Endothelial cell (in vitro differentiated cells): ENCODE measurements around the gene ZPBP2. TPM values are rescaled to one million over a fixed set of nuclear protein-coding genes. Genes with fewer than 3 reads are reported as not detected.
A peak's percentile ranks its signal among the peaks of the same experiment; 100 is the strongest.

Experiments used
- DNase-seq: peaks from one replicate; pipeline ENCODE4 v3.0.0; 2021; ENCODE audit warnings: low spot score
- H3K27ac Mint-ChIP-seq: one replicate; pipeline ENCODE4 v1.8.0; 2021; ENCODE audit warnings: mixed read lengths, inconsistent platforms; ENCODE audit not compliant: unreplicated experiment
- H3K27me3 Mint-ChIP-seq: one replicate; pipeline ENCODE4 v1.8.0; 2021; ENCODE audit warnings: mild to moderate bottlenecking, moderate library complexity, mixed read lengths, inconsistent platforms; ENCODE audit not compliant: unreplicated experiment
- H3K36me3 Mint-ChIP-seq: one replicate; pipeline ENCODE4 v1.8.0; 2021; ENCODE audit warnings: mild to moderate bottlenecking, low read depth, mixed read lengths, inconsistent platforms; ENCODE audit not compliant: unreplicated experiment
- H3K4me1 Mint-ChIP-seq: one replicate; pipeline ENCODE4 v1.8.0; 2021; ENCODE audit warnings: mild to moderate bottlenecking, mixed read lengths, inconsistent platforms; ENCODE audit not compliant: unreplicated experiment
- H3K4me3 Mint-ChIP-seq: one replicate; pipeline ENCODE4 v1.8.0; 2021; ENCODE audit warnings: mild to moderate bottlenecking, mixed read lengths, inconsistent platforms; ENCODE audit not compliant: unreplicated experiment
- H3K9me3 Mint-ChIP-seq: one replicate; pipeline ENCODE4 v1.8.0; 2021; ENCODE audit warnings: mixed read lengths, inconsistent platforms; ENCODE audit not compliant: unreplicated experiment
- total RNA-seq: library from RNA; stranded (reverse); fragmentation: NEBNext Ultra II Directional; extraction: Animal tissue kit (Norgen Biotek cat#: 25700); gene quantifications from one replicate; pipeline ENCODE4 v1.2.1, GENCODE V29; 2021; ENCODE audit not compliant: unreplicated experiment
- TF ChIP-seq, protein P1 (sequence below): fragments of 200-600 bp; sonication (generic); IDR thresholded peaks from one replicate; pipeline ENCODE4 v1.5.0; 2021; ENCODE audit warnings: antibody characterized with exemption; ENCODE audit not compliant: unreplicated experiment

The ZPBP2 gene
- total RNA-seq, 1 donor from 2014 or later = not detected

DNA sequence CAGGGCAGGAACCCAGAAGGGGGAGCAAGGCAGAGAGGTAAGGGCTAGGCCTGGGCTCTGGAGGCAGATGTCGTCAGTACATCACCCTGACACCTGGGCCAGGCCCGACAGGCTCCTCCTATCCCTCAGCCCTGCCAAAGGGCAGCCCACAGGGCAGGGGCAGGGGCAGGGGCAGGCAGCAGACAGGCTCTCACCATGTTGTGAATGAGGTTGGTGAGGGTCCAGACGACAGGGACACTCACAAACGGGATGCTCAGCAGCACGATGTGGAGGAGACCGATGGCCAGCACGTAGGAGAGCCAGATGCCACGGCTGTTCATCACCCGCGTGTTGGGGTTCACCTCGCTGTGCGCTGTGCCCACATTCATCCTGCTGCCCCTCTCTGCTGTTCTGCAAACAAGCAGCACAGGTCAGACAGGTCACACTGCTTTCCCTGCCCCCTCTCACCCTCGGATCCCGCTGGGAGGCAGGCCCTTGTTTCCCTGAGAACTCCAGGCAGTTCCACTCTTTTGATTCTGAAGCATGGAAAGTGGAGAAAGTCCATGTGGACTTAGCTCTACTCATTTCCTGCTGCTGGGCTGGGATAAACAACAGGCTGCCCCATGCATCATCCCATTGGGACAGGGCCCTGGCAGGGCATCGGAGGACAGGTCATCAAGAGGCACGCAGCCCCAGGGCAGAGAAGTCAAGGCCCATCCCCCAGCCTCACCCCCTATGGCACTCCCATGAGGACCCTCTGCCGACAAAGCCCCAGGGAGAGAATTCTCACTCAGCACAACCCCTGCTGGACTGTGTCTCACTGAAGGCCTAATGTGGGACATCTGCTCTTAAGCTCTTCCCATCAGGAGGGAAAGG, 56.1 kb downstream of the ZPBP2 start:
- H3K4me3 Mint-ChIP-seq = no peak overlapping the region
- no peak overlapping the region for H3K27ac Mint-ChIP-seq

DNA sequence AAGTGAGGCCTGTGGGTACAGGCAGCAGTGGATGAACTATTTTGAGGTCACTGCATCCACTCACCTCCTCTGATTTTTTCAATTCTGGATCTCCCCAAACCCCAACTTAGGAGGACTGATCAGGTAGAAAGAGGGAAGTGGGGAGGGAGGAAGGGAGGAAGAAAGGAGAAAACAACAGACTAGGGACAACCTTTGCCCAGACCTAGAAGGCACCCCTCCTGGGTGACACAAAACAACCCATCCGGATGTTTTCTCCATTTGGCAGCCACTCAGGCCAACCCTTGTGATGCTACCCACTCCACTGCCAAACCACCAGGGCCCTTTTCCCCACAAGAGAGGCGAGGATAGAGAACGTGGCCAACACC, 56.7 kb downstream of the ZPBP2 start:
- no peaks in the 10 kb centered on the region for H3K9me3 Mint-ChIP-seq
- H3K4me3 Mint-ChIP-seq = no peak overlapping the region
- TF ChIP-seq, protein P1, sequence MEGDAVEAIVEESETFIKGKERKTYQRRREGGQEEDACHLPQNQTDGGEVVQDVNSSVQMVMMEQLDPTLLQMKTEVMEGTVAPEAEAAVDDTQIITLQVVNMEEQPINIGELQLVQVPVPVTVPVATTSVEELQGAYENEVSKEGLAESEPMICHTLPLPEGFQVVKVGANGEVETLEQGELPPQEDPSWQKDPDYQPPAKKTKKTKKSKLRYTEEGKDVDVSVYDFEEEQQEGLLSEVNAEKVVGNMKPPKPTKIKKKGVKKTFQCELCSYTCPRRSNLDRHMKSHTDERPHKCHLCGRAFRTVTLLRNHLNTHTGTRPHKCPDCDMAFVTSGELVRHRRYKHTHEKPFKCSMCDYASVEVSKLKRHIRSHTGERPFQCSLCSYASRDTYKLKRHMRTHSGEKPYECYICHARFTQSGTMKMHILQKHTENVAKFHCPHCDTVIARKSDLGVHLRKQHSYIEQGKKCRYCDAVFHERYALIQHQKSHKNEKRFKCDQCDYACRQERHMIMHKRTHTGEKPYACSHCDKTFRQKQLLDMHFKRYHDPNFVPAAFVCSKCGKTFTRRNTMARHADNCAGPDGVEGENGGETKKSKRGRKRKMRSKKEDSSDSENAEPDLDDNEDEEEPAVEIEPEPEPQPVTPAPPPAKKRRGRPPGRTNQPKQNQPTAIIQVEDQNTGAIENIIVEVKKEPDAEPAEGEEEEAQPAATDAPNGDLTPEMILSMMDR = no peak
- H3K27ac Mint-ChIP-seq = no peak overlapping the region
- H3K36me3 Mint-ChIP-seq = peaks cover 16% of the 10 kb centered on the region
- no peak for DNase-seq
- peaks cover 39% of the 10 kb centered on the region for H3K4me1 Mint-ChIP-seq
- peaks cover 3% of the 10 kb centered on the region for H3K27me3 Mint-ChIP-seq

More for the DNA sequence above, 56.1 kb downstream of the ZPBP2 start:
- Mint-ChIP-seq H3K27me3 (peaks cover 6% of the 10 kb centered on the region), H3K4me1 (peaks cover 37% of the 10 kb centered on the region), H3K36me3 (peaks cover 16% of the 10 kb centered on the region), H3K9me3 (no peaks in the 10 kb centered on the region)
- no peak for DNase-seq
- TF ChIP-seq, protein P1 = no peak

DNA sequence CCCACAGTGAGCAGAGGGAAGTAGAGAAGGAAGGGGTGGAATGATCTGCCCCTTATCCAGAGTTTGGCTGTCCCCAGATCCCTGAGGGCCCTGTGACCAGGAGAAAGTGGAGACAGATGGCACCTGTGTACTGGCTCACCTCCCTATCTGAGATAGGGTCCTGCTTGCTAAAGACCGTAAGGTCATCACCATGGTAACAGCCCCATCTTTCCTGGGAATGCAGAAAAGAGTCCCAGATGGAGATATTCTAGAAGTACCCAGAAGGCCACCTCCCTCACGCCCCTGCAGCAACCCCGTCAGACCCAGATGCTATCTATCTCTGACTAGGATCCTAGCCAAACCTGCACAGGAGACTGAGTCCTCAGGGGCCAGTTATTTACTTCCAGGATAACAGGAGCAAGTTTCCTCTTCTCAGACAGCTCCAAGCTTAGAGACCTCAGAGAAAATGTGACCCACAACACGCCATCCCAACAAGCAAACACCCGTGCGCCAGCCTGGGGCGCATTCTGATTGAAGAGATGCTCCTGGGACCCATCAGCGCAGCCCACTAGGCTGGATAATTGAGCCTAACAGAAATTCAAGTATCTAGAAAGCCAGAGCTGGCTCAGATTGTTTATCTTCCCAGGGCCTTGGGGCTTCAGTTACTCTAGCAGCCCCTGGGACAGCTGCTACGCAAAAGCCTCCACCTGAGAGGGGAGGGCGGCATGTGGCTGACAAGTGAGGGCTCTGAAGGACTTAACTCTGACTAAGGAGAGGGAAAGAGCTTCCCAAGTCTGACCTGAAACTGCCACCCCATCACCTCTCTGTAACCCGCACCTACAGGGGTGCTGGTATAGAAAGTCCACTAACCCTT, 57.5 kb downstream of the ZPBP2 start:
- peaks cover 16% of the 10 kb centered on the region for H3K36me3 Mint-ChIP-seq
- H3K9me3 Mint-ChIP-seq = no peaks in the 10 kb centered on the region
- H3K27me3 Mint-ChIP-seq = peaks cover 3% of the 10 kb centered on the region
- peaks cover 39% of the 10 kb centered on the region for H3K4me1 Mint-ChIP-seq
- peak overlapping the region; percentile 94 for H3K4me3 Mint-ChIP-seq
- DNase-seq = no peak
- no peak overlapping the region for H3K27ac Mint-ChIP-seq
- TF ChIP-seq, protein P1 = no peak

DNA sequence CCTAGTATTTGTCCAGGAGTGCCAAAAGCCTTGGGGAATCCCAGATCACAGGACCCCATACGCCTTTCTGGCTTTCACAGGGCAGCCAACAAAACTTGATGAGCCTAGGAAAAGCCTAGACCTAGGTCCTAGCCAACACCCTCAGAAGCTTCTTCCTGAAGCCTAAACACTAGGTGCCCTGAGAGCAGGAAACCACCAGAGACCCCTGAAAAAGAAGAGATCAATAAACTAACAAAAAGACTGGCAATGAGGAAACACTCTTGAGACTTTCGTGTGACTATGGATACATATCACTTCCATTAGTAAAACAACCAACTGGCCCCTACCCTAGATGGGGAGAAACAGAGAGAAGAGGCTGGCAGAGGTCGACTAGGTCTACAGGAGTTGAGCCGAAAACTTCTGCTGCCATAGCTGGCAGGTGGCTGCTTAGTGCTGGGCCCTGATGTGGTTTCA, 58.2 kb downstream of the ZPBP2 start:
- peak overlapping the region; percentile 19 for H3K27ac Mint-ChIP-seq

More for the DNA sequence above, 58.2 kb downstream of the ZPBP2 start:
- TF ChIP-seq, protein P1 = no peak
- H3K4me1 Mint-ChIP-seq = peaks cover 39% of the 10 kb centered on the region
- no peak for DNase-seq
- H3K36me3 Mint-ChIP-seq = peaks cover 16% of the 10 kb centered on the region
- peak overlapping the region; percentile 94 for H3K4me3 Mint-ChIP-seq
- peaks cover 3% of the 10 kb centered on the region for H3K27me3 Mint-ChIP-seq
- H3K9me3 Mint-ChIP-seq = no peaks in the 10 kb centered on the region
